ENCODE data around the gene SPACA7. TPM values are rescaled to one million over a fixed set of nuclear protein-coding genes. Genes with fewer than 3 reads are reported as not detected.

Gene SPACA7
- polyA plus RNA-seq, 1 donor from 2014 or later, result not detected

DNA sequence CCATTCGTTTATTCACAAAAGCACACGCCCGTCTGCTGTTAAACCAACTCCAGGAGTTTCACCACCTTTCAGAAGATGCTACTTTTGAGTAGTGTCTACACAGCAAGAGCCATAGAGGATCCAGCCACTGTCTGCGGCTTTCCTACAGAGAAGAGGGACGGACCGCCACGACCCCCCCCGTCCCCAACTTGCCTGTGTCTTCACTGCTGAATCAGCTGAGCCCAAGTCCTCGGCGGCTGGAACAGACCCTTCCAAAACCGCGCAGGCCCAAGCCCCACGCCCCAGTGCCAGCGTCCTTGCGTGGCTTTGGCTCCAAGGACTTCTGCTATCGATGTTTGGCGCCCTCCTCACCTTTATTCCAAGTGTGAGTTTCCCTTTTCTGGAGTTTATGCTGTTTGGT, 65.1 kb downstream of the SPACA7 start:
- Histone ChIP-seq H3K36me3 (ENCODE audit: insufficient read depth, low read length) (no peaks in the 10 kb centered on the region), H3K27ac (ENCODE audit: low read length) (no peak overlapping the region), H3K9me3 (ENCODE audit: low read length) (peaks cover 5% of the 10 kb centered on the region), H3F3A (ENCODE audit: insufficient read depth, low read length, poor library complexity, severe bottlenecking) (no peaks in the 10 kb centered on the region), H3K27me3 (ENCODE audit: insufficient read depth, low read depth, low read length) (no peaks in the 10 kb centered on the region), H3K9me2 (ENCODE audit: insufficient read depth, low read length) (no peaks in the 10 kb centered on the region), H3K4me2 (ENCODE audit: low read length) (no peak overlapping the region), H3K79me2 (replicated peaks; ENCODE audit: insufficient read depth, low read length) (no peaks in the 10 kb centered on the region), H2AFZ (ENCODE audit: low read depth, low read length) (no peak overlapping the region), H3K4me3 (ENCODE audit: low read length) (no peak overlapping the region), H3K9ac (ENCODE audit: low read length) (no peak overlapping the region), H4K20me1 (ENCODE audit: insufficient read depth) (no peaks in the 10 kb centered on the region)
- TF ChIP-seq TAF1 (IDR thresholded peaks at IDR 0.05; ENCODE audit: low read depth) (no peak), EP300 (conservative IDR thresholded peaks at IDR 0.05; ENCODE audit: poor library complexity, severe bottlenecking) (no peak), SMC3 (conservative IDR thresholded peaks at IDR 0.05; ENCODE audit: poor library complexity) (no peak), RAD21 (conservative IDR thresholded peaks at IDR 0.05) (no peak), REST (IDR thresholded peaks at IDR 0.05; ENCODE audit: borderline replicate concordance) (no peak), MXI1 (conservative IDR thresholded peaks at IDR 0.05; ENCODE audit: poor library complexity, severe bottlenecking) (no peak), CTCF (IDR thresholded peaks at IDR 0.05; ENCODE audit: poor library complexity, severe bottlenecking) (no peak), POLR2AphosphoS5 (IDR thresholded peaks at IDR 0.05) (no peak), EZH2 (IDR thresholded peaks at IDR 0.05; ENCODE audit: borderline replicate concordance, insufficient read depth, low read length, poor library complexity, severe bottlenecking) (no peak)

DNA sequence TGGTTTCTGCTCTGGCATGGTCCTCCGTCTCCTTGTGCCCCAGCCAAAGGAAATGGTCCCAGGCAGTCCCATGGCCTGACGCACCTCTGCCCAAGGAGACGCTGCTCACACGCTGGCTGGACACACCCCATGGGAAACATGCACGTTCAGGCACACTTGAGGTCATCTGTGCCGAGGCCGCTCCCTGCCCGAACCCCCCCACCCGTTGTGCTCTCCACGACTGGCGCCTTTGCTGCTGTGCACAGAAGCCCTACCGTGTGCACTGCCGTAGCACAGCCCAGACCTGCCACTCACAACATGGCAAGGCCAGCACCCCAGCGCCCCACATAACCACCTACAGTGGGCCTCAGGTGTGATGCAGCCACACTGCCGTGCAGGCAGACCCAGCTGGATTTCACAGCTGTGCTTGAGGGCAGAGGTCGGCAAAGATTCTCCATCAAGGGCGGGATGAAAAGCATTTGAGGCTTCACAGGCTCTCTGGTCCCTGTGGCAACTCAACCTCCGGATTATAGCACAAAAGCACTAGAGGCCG, 65.7 kb downstream of the SPACA7 start:
- no peak overlapping the region for H3K4me2 ChIP-seq (ENCODE audit: low read length)
- TF ChIP-seq SMC3 (conservative IDR thresholded peaks at IDR 0.05; ENCODE audit: poor library complexity), result no peak
- no peak for TF ChIP-seq REST (IDR thresholded peaks at IDR 0.05; ENCODE audit: borderline replicate concordance)
- TF ChIP-seq EZH2 (IDR thresholded peaks at IDR 0.05; ENCODE audit: borderline replicate concordance, insufficient read depth, low read length, poor library complexity, severe bottlenecking), result no peak
- no peak for TF ChIP-seq TAF1 (IDR thresholded peaks at IDR 0.05; ENCODE audit: low read depth)
- TF ChIP-seq EP300 (conservative IDR thresholded peaks at IDR 0.05; ENCODE audit: poor library complexity, severe bottlenecking), result no peak
- no peak for TF ChIP-seq RAD21 (conservative IDR thresholded peaks at IDR 0.05)
- TF ChIP-seq CTCF (IDR thresholded peaks at IDR 0.05; ENCODE audit: poor library complexity, severe bottlenecking), result no peak
- no peak for TF ChIP-seq MXI1 (conservative IDR thresholded peaks at IDR 0.05; ENCODE audit: poor library complexity, severe bottlenecking)
- no peak for TF ChIP-seq POLR2AphosphoS5 (IDR thresholded peaks at IDR 0.05)
- no peaks in the 10 kb centered on the region for H3K9me2 ChIP-seq (ENCODE audit: insufficient read depth, low read length)
- no peaks in the 10 kb centered on the region for H3K36me3 ChIP-seq (ENCODE audit: insufficient read depth, low read length)
- no peaks in the 10 kb centered on the region for H3K79me2 ChIP-seq (replicated peaks; ENCODE audit: insufficient read depth, low read length)
- H2AFZ ChIP-seq (ENCODE audit: low read depth, low read length), result no peak overlapping the region
- no peak overlapping the region for H3K4me3 ChIP-seq (ENCODE audit: low read length)
- no peaks in the 10 kb centered on the region for H3K27me3 ChIP-seq (ENCODE audit: insufficient read depth, low read depth, low read length)
- no peak overlapping the region for H3K27ac ChIP-seq (ENCODE audit: low read length)
- no peaks in the 10 kb centered on the region for H4K20me1 ChIP-seq (ENCODE audit: insufficient read depth)
- no peaks in the 10 kb centered on the region for H3F3A ChIP-seq (ENCODE audit: insufficient read depth, low read length, poor library complexity, severe bottlenecking)
- no peak overlapping the region for H3K9ac ChIP-seq (ENCODE audit: low read length)
- peaks cover 5% of the 10 kb centered on the region for H3K9me3 ChIP-seq (ENCODE audit: low read length)
